ENCODE data around the gene ZFAND2A. TPM values are rescaled to one million over a fixed set of nuclear protein-coding genes. Genes with fewer than 3 reads are reported as not detected.

The ZFAND2A gene
- total RNA-seq, 1 donor from 2014 or later = 14.3 TPM

DNA sequence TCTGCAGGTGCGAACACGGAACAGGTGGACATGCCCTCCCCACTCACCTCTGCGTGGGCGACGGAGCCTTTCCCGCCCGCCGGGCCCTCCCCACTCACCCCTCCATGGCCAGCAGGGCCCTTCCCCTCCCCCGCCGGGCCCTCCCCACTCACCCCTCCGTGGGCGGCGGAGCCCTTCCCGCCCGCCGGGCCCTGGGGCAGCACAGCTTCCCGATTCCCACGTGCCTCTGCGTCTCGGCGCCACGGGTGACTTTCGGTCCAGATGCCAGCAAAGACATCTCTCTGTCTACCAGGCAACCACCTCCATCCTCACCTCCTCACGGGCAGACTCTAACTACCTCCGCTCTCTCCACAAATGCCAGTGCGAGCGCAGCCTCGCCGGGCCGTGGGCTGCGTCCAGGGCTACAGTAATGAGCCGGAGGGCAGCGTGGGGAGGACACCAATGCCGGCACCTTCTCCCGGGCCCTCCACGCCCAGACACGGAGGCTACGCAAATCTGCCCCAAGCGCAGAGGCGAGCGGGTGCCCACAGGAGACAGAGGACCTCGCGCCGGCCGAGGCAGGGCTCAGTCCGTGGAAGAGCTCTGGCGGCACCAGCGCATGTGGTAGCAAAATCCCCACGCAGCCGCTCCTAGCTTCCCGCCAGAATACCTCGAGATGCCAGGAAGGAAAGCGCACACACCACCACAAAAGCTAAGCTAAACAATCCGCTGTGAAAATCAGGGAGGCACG is 50.2 kb downstream of the ZFAND2A start:
- no peak for DNase-seq (ENCODE audit: low read depth, low spot score)

DNA sequence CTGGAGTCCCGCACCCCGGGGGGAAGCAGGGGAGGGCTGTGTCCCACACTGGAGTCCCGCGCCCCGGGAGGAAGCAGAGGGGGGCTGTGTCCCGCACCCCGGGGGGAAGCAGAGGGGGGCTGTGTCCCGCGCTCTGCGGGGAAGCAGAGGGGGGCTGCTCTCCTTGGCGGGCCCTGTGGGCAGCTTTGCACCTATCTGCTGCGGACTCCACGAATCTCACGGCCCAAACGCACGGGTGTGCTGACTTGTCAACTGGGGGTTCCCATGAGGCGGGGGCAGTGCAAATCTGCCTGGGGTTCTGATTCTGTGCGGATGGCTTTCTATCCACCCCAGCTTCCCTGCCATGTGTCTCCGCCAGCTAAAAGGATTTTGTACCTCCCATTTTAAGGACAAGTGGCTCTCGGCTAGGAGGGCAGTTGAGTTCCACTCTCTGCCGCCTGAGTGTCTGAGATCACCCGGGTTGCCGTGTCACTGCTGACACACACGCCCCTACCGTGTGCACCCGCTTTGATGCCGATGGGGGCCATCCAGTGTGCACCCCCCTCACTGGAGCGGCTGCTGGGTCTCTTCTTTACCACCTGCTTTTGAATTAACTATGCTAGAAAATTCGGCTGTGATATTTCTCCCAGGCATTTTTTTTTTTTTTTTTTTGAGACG is 51.6 kb downstream of the ZFAND2A start:
- DNase-seq (ENCODE audit: low read depth, low spot score) = no peak

DNA sequence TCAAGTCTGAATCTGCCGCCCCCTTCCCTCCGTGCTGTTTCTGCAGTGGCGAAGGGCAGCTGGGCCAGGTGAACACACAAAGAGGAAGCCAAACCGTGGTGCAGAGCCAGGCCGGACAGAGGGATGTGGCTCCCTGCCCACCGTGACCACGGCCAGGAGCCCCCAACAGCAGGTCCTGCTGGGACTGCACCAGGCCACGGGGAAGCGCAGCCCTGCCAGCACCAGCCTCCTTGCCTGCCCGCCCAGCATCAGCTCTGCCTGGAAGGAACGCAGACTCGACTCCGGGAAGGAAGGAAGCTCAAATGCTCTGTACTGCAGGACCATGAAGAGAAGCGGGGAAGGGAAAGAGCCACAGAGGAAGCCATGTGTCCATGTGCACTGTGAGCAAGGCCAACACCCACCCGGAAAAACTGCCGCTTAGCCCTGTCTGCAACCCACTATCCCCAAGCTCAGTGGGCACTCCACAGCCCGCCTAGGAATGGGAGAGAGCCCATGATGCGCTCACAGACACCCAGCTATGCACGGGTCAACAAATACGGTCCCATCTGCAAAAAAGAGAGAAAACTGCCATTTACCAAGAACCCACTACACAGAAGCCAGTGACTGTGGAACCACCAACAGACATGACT is 53.1 kb downstream of the ZFAND2A start:
- no peak for DNase-seq (ENCODE audit: low read depth, low spot score)

GRCh38 chr7:1106063-1106792 is 53.8 kb downstream of the ZFAND2A start:
- no peak for DNase-seq (ENCODE audit: low read depth, low spot score)

DNA sequence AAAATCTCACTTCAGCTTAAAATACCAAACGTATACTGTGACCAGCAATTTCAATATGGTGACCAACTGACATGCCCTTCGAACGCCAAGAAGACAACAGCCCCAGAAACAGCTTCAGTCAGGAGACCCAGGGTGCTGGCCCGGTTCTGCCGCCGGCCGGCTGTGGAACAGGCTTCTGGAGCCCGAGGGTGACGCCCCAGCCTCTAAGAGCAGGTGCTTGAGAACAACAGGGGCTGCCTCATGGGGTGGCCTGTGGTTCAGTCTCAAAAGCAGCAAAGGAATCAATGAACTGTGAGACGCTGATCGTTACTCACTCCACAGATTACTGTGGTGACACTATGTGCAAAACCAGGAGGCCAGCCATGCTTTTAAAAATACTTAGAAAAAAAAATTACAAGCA is 54.8 kb downstream of the ZFAND2A start:
- DNase-seq (ENCODE audit: low read depth, low spot score) = no peak

GRCh38 chr7:1104516-1105179 is 55.3 kb downstream of the ZFAND2A start:
- no peak for DNase-seq (ENCODE audit: low read depth, low spot score)

GRCh38 chr7:1103789-1104515 is 56.0 kb downstream of the ZFAND2A start:
- DNase-seq (ENCODE audit: low read depth, low spot score) = no peak

DNA sequence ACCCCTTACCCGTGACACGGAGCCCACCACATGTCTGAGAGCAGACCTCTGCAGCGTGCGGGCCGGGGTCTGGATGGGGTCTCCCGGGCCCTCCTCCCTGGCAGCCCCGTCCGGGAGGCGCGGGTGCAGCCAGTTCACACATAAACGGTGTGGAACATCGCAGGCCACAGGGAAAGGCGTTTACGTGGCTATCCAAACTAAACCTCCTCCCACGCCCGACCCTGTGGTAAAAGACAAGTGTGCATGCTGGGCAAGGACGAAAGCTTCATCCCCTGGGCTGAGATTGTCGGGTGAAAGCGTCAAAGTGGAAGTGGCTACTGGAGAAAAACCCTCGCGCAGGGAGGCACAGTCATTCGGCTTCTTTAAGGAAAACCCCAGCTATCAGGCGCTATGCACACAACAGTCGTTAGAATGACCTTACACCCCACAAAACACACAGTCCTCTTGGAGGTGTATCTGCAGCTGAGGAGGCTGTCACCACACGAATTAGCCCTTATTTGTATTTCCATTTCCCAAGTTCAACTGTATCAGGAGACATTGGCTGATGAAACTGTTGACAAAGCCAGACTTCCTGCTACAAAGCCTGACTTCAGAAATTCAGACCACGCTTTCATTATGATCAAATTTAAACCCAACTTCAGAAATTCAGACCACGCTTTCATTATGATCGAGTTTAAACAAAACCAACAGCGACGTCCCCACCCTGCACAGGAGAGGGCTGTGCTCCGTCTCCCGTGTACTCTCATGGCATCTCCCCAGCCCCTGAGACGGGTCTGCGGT is 56.8 kb downstream of the ZFAND2A start:
- no peak for DNase-seq (ENCODE audit: low read depth, low spot score)

Other genes with a start within 250 kb of the ZFAND2A start
- 0.79 and 1.8 TPM in 2 replicates for gene ADAP1, start 205.5 kb downstream of the ZFAND2A start, total RNA-seq
- gene COX19, start 184.6 kb downstream of the ZFAND2A start, total RNA-seq = 5.9 and 7.7 TPM in 2 replicates
- not detected in 2 replicates for gene CYP2W1, start 177.0 kb downstream of the ZFAND2A start, total RNA-seq
- gene GPR146, start 115.7 kb downstream of the ZFAND2A start, total RNA-seq = 17.4 and 29.8 TPM in 2 replicates
- gene GPER1, start 72.1 kb downstream of the ZFAND2A start, total RNA-seq = 0.46 and 2.0 TPM in 2 replicates
- gene UNCX, start 72.7 kb upstream of the ZFAND2A start, total RNA-seq = not detected in 2 replicates